Regular cardiac myocyte (primary cell): ENCODE results near the gene IFT74. TPM values are rescaled to one million over a fixed set of nuclear protein-coding genes. Genes with fewer than 3 reads are reported as not detected.

Source experiments
- total RNA-seq: library from RNA; depleted of rRNA; stranded (reverse); fragments of >200 nt; gene quantifications from 2 replicates; pipeline ENCODE4 v1.2.3, GENCODE V29; 2014

Gene IFT74
- 14.0 and 17.8 TPM in 2 replicates for total RNA-seq

GRCh38 chr9:26955921-26956859, at the start of gene IFT74:
Gene IFT74 (plus strand): TSS chr9:26956412. CDS start chr9:26961968, 5,556 bp downstream.

GRCh38 chr9:26946753-26947727, 9.2 kb upstream of the IFT74 start, which contains the start of gene PLAA:
Gene PLAA (minus strand): TSS chr9:26947242. CDS start chr9:26947045, 197 bp downstream.

GRCh38 chr9:27005491-27005890, 49.3 kb downstream of the IFT74 start, which contains the start of gene LRRC19:
Gene LRRC19 (minus strand): TSS chr9:27005672. CDS start chr9:26999694, 5,978 bp downstream.

GRCh38 chr9:27108981-27109541, 152.8 kb downstream of the IFT74 start, which contains the start of gene TEK:
Gene TEK (plus strand): TSS chr9:27109225. CDS start chr9:27109591, 366 bp downstream.

Other genes with a start within 250 kb of the IFT74 start
- gene CAAP1, start 63.6 kb upstream of the IFT74 start, total RNA-seq, result 16.3 and 25.4 TPM in 2 replicates
- gene PLAA, start 9.2 kb upstream of the IFT74 start, total RNA-seq, result 39.5 and 71.9 TPM in 2 replicates
- gene LRRC19, start 49.3 kb downstream of the IFT74 start, total RNA-seq, result not detected in 2 replicates
- 18.6 and 31.1 TPM in 2 replicates for gene TEK, start 152.8 kb downstream of the IFT74 start, total RNA-seq